ENCODE results near the gene STXBP2.
A peak's percentile ranks its signal among the peaks of the same experiment; 100 is the strongest.

Gene STXBP2

DNA sequence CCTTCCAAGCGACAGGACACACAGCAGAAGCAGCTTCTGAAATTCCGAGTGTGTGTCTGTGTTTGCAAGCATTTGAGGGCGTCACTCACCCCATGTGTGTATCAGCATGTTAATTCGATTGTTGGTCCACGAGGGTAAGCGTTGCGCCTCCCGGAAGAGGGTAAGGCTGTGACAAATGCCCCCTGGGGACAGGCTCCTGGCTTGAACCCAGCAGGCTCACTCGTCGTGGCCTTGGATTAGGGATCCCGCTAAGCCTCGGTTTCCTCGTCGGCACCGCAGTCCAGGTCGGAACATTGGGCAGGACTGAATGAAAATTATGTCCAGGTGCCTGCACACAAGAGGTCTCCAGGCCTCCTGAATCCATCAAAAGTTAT is 606 bp upstream of the STXBP2 start:
- no peak overlapping the region for H3K4me3 ChIP-seq (ENCODE audit: low read depth, low read length)
- TF ChIP-seq, protein P1, sequence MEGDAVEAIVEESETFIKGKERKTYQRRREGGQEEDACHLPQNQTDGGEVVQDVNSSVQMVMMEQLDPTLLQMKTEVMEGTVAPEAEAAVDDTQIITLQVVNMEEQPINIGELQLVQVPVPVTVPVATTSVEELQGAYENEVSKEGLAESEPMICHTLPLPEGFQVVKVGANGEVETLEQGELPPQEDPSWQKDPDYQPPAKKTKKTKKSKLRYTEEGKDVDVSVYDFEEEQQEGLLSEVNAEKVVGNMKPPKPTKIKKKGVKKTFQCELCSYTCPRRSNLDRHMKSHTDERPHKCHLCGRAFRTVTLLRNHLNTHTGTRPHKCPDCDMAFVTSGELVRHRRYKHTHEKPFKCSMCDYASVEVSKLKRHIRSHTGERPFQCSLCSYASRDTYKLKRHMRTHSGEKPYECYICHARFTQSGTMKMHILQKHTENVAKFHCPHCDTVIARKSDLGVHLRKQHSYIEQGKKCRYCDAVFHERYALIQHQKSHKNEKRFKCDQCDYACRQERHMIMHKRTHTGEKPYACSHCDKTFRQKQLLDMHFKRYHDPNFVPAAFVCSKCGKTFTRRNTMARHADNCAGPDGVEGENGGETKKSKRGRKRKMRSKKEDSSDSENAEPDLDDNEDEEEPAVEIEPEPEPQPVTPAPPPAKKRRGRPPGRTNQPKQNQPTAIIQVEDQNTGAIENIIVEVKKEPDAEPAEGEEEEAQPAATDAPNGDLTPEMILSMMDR (conservative IDR thresholded peaks at IDR 0.05; ENCODE audit: low read depth, low read length), result no peak
- no peak for DNase-seq (ENCODE audit: low read depth)

DNA sequence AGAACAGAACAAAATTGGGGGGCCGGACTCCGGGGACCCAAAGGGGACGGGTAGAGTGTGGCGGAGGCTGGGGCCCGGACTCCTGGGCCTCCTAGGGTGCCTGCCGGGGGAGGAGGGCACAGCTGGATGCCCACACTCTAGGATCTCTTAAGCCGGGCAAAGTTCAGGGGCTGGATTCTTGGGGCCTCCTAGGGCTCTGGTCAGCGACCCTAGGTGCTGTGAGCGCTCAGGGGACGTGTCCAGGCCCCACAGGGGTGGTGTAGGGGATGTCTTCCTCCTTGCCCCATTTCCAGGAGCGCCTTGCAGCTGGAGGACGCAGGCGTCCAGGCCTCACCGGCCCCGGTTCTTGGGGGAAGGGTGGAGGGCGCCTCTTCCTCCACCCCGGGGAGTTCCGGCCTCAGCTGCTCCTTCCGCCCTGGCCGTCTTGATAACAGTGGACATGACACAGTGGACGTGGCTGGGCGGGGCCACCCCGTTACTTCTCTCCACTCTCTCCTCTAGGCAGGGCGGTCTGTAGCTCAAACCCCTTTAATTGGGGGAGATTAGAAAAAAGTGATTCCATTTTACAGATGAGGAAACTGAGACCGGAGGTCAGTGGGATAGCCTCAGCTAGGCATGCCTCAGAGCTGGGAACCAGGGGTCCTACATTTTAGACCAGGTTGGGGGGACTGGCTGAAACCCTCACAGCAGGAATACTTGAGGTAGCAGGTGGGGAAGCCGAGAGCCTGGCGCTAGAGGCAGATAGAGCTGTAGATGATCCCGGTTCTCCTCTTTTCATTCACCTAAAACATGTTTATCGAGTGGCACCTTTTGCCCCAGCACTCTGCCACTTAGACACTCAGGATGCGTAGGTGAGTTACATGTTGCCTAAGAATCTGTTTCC is 705 bp downstream of the STXBP2 start:
- DNase-seq (ENCODE audit: low read depth), result peak; percentile 47
- H3K4me3 ChIP-seq (ENCODE audit: low read depth, low read length), result peak overlapping the region; percentile 68
- TF ChIP-seq, protein P1 (conservative IDR thresholded peaks at IDR 0.05; ENCODE audit: low read depth, low read length), result no peak

DNA sequence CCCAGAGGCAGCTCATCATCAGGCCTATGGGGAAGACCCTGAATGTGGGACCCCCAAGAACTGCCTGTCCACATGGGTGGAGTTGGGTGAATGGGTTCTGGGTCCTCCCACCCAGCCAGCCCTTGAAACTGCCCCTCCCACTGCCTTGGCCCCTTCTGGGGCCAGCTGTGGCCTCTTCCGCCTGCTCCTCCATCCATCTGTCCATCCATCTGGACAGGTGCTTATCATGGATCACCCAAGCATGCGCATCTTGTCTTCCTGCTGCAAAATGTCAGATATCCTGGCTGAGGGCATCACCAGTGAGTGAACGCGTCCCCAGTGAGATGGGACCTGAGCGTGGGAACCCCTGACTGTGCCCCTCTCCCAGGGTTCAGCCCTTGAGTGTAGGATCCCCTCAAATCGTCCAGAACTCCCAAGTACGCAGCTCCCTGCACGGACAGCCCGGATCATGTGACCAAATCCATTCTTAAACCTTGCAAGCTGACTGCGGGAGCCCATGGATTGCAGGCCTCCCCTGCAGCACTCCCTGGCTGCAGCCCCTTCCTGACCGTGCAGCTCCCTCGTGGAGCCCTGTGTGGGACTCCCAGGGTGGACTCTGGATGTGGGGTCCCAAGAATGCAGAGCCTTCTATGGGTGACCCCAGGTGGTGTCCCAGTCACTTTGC is 2.0 kb downstream of the STXBP2 start:
- no peak for DNase-seq (ENCODE audit: low read depth)
- TF ChIP-seq, protein P1 (conservative IDR thresholded peaks at IDR 0.05; ENCODE audit: low read depth, low read length), result no peak
- no peak overlapping the region for H3K4me3 ChIP-seq (ENCODE audit: low read depth, low read length)

DNA sequence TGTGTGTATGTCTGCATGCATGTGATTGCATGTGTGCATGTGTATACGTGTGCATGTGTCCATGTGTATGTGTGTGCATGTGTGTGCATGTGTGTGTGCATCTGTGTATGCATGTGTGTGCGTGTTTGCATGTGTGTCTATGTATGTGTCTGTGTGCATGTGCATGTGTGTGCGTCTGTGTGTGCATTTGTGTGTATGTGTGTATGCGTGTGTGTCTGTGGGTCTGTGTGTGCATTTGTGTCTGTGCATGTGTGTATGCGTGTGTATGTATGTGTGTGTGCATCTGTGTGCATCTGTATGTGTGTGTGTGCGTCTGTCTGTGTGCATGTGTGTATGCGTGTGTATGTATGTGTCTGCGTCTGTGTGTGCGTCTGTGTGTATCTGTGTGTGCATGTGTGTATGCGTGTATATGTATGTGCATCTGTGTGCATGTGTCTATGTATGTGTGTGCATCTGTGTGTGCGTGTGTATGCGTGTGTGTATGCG is 3.0 kb downstream of the STXBP2 start:
- no peak overlapping the region for H3K4me3 ChIP-seq (ENCODE audit: low read depth, low read length)
- TF ChIP-seq, protein P1 (conservative IDR thresholded peaks at IDR 0.05; ENCODE audit: low read depth, low read length), result no peak
- no peak for DNase-seq (ENCODE audit: low read depth)

DNA sequence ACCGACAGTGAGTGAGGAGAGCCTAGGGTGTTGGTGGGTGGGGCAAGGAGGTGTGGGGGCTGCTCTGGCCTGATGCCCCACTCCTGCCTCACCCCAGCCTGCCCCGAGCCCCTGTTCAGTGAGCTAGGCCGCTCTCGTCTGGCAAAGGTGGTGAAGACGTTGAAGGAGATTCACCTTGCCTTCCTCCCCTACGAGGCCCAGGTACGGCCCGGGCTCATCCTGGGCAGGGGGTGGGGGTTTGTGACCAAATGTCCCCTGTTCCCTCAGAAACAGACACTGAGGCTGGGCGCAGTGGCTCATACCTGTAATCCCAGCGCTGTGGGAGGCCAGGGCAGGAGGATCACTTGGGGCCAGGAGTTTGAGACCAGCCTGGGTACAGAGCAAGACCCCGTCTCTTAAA is 3.9 kb downstream of the STXBP2 start:
- TF ChIP-seq, protein P1 (conservative IDR thresholded peaks at IDR 0.05; ENCODE audit: low read depth, low read length), result no peak
- DNase-seq (ENCODE audit: low read depth), result no peak
- no peak overlapping the region for H3K4me3 ChIP-seq (ENCODE audit: low read depth, low read length)

DNA sequence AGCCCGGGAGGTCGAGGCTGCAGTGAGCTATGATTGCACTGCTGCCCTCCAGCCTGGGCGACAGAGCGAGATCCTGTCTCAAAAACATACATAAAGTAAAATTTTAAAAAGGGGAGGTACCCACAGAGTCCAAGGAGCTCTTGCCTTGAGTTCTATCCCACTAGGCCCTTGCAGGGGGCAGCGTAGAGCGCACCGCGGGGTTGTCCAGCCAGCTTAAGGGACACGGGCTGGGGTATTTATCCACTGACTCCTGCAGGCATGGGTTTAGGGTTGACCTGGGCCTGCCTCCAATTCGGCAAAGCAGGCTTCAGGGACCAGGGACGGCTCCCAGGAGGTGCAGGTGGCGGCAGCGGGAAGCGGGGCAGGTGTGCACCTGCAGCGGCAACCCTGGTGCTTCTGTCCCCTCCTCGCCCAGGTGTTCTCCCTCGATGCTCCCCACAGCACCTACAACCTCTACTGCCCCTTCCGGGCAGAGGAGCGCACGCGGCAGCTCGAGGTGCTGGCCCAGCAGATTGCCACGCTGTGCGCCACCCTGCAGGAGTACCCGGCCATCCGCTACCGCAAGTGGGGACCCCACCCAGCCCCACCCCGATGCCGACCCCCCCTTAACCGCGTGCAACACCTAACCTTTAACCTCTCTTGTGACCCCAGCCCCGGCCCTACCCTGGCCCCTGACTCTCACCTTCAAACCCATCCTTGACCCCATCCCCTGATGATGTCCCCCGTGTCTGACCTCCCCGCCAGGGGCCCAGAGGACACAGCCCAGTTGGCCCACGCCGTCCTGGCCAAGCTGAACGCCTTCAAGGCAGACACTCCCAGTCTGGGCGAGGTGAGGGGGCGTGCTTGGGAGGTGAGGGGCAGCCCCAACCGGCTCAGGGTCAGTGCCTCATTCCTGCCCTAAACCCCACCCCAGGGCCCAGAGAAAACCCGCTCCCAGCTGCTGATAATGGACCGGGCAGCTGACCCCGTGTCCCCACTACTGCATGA is 4.7 kb downstream of the STXBP2 start:
- H3K4me3 ChIP-seq (ENCODE audit: low read depth, low read length), result no peak overlapping the region
- TF ChIP-seq, protein P1 (conservative IDR thresholded peaks at IDR 0.05; ENCODE audit: low read depth, low read length), result peak; percentile 28
- DNase-seq (ENCODE audit: low read depth), result peak; percentile 12

Measured in choroid plexus epithelial cell (primary cell).